HFFc6 (cell line): ENCODE data around the gene PRG2. TPM values are rescaled to one million over a fixed set of nuclear protein-coding genes. Genes with fewer than 3 reads are reported as not detected.
A peak's percentile ranks its signal among the peaks of the same experiment; 100 is the strongest.

Experiments
- DNase-seq: peaks from one replicate; pipeline ENCODE4 v3.0.0-alpha.2; 2018
- H3K27ac Mint-ChIP-seq: 2 replicates; pipeline ENCODE4 v1.8.0; 2020; ENCODE audit warnings: mild to moderate bottlenecking, mixed read lengths
- H3K27me3 Mint-ChIP-seq: 2 replicates; pipeline ENCODE4 v1.8.0; 2021; ENCODE audit warnings: mild to moderate bottlenecking, moderate library complexity, mixed read lengths; ENCODE audit not compliant: insufficient read depth
- H3K36me3 Mint-ChIP-seq: 2 replicates; pipeline ENCODE4 v1.8.0; 2021; ENCODE audit warnings: low read depth, mixed read lengths
- H3K4me1 Mint-ChIP-seq: 2 replicates; pipeline ENCODE4 v1.8.0; 2020; ENCODE audit warnings: low read depth, mixed read lengths
- H3K4me3 Mint-ChIP-seq: 2 replicates; pipeline ENCODE4 v1.8.0; 2020; ENCODE audit warnings: mild to moderate bottlenecking, moderate library complexity, mixed read lengths
- H3K9me3 Mint-ChIP-seq: 2 replicates; pipeline ENCODE4 v1.8.0; 2020; ENCODE audit warnings: mild to moderate bottlenecking, mixed read lengths
- total RNA-seq, 6 experiments: library from RNA; stranded (reverse); fragmentation: NEBNext Ultra II Directional; extraction: Animal tissue kit (Norgen Biotek cat#: 25700); gene quantifications; 2 replicates in 1 of 6; 3 replicates in 5 of 6; pipeline ENCODE4 v1.2.3, GENCODE V29; 2021
- TF ChIP-seq, protein P1 (sequence below): fragments of 200-600 bp; sonication (generic); IDR thresholded peaks from 2 replicates; pipeline ENCODE4 v1.5.0; 2021; ENCODE audit warnings: antibody characterized with exemption, mild to moderate bottlenecking

PRG2 gene
- total RNA-seq, 6 experiments from 2014 or later = not detected

DNA sequence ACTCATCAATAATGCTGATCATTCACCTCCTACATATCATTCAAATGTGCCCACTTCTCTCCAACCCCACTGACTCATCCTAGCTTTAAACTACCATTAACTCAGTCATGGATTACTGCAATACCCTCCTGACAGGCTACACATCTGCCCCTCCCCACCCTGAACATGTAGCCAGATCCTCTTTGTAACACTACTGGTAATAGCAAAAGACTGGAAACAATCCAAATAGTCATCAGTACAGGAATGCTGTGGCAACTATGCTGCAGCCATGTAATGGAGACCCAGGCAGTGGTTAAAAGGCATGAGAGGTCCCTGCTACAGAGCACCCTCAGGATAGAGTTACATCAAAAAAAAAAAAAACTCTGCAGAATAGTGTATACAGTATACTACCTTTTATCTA is 19.8 kb upstream of the PRG2 start:
- TF ChIP-seq, protein P1, sequence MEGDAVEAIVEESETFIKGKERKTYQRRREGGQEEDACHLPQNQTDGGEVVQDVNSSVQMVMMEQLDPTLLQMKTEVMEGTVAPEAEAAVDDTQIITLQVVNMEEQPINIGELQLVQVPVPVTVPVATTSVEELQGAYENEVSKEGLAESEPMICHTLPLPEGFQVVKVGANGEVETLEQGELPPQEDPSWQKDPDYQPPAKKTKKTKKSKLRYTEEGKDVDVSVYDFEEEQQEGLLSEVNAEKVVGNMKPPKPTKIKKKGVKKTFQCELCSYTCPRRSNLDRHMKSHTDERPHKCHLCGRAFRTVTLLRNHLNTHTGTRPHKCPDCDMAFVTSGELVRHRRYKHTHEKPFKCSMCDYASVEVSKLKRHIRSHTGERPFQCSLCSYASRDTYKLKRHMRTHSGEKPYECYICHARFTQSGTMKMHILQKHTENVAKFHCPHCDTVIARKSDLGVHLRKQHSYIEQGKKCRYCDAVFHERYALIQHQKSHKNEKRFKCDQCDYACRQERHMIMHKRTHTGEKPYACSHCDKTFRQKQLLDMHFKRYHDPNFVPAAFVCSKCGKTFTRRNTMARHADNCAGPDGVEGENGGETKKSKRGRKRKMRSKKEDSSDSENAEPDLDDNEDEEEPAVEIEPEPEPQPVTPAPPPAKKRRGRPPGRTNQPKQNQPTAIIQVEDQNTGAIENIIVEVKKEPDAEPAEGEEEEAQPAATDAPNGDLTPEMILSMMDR = no peak
- H3K4me1 Mint-ChIP-seq = peaks cover 18% of the 10 kb centered on the region

DNA sequence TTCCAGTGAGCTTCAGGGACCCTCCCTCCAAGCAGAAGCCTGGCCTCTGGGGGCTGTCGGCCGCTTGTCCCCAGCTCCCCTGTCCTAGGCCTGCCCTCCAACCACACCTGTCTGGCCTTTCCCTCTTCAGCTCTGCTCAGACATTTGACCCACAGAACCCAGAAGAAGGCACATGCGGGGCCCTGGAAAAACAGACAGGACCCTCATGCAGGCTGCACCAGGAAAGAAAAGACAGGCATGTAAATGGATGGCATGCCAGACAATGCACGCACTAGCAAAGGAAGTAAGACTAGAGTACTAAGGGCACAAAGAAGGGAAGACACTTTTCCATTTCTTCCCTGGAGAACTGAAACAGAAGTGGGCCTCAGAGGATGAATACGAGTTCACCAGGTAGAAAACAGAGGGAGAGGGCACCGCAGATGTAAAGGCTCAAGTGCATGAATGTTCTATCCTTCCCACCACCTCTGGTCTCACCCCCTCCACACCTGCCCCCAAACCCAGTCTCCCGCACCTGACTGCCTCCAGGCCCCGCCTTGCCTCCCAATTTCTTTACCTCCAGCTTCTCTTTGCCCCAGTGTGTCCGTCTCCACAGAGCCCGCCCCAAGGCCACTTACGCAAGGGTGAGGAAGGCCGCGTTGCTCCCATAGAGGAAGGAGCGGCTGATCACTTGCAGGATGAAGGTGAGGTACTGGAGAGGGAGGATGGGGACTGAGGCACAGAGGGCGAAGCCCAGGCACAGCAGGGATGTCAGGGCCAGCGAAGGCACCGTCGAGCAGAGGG is 19.1 kb upstream of the PRG2 start:
- no peaks in the 10 kb centered on the region; the same call in 1 of the 2 replicates for H3K36me3 Mint-ChIP-seq
- H3K27ac Mint-ChIP-seq = no peak overlapping the region
- H3K4me1 Mint-ChIP-seq = peaks cover 18% of the 10 kb centered on the region
- DNase-seq = no peak
- TF ChIP-seq, protein P1 = no peak
- no peaks in the 10 kb centered on the region for H3K9me3 Mint-ChIP-seq
- no peak overlapping the region for H3K4me3 Mint-ChIP-seq
- H3K27me3 Mint-ChIP-seq = no peaks in the 10 kb centered on the region; the same call in none of the 2 replicates

More for the DNA sequence above, 19.8 kb upstream of the PRG2 start:
- Mint-ChIP-seq H3K9me3 (no peaks in the 10 kb centered on the region), H3K4me3 (no peak overlapping the region), H3K27me3 (no peaks in the 10 kb centered on the region; the same call in none of the 2 replicates), H3K36me3 (no peaks in the 10 kb centered on the region; the same call in 1 of the 2 replicates), H3K27ac (no peak overlapping the region)
- DNase-seq = peak; percentile 70

DNA sequence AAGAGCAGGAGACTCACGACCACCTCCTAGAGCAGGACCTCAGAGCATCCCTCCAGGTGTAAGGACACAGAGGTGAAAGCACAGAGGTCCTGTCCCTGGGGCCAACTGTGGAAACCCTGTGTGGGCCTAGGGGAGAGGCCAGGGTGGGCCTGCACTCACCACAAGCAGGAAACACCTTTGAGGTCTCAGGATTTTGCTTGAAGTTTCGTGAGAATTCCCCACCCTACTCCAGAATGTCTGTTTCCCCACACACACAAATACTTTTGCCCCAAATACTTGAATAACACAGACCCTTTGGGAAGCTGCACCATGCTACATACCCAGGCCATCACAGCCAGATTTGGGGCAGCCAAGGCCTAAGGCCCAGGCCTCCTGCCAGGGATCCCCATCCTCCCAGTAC is 18.3 kb upstream of the PRG2 start:
- H3K27ac Mint-ChIP-seq = no peak overlapping the region
- no peaks in the 10 kb centered on the region; the same call in none of the 2 replicates for H3K27me3 Mint-ChIP-seq
- H3K4me3 Mint-ChIP-seq = no peak overlapping the region
- DNase-seq = no peak
- no peaks in the 10 kb centered on the region; the same call in 1 of the 2 replicates for H3K36me3 Mint-ChIP-seq
- TF ChIP-seq, protein P1 = no peak
- H3K4me1 Mint-ChIP-seq = peaks cover 18% of the 10 kb centered on the region
- H3K9me3 Mint-ChIP-seq = no peaks in the 10 kb centered on the region

DNA sequence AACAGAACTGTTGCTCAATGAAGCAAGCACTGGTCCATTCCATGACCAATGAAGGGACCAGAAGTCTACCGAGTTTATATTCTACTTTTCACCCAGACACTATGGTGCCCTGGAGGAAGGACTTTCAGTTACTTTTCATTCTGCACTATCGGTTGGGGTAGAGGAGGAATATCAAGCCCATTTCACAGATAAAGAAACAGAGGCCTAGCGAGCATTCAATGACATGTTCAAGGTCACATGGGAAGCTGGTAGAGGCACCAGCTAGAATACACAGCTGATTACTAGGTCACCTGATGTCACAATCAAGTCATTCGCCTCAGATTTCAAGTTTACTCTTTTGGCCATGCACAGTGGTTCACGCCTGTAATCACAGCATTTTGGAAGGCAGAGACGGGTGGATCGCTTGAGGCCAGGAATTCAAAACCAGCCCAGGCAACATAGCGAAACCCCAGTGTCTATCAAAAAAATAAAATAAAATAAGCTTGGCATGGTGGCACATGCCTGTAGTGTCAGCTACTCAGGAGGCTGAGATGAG is 17.6 kb upstream of the PRG2 start:
- no peaks in the 10 kb centered on the region for H3K9me3 Mint-ChIP-seq
- no peak overlapping the region for H3K27ac Mint-ChIP-seq
- no peak for DNase-seq
- TF ChIP-seq, protein P1 = no peak
- H3K4me1 Mint-ChIP-seq = peaks cover 18% of the 10 kb centered on the region
- H3K36me3 Mint-ChIP-seq = no peaks in the 10 kb centered on the region; the same call in 1 of the 2 replicates
- H3K27me3 Mint-ChIP-seq = peaks cover 2% of the 10 kb centered on the region
- no peak overlapping the region for H3K4me3 Mint-ChIP-seq

DNA sequence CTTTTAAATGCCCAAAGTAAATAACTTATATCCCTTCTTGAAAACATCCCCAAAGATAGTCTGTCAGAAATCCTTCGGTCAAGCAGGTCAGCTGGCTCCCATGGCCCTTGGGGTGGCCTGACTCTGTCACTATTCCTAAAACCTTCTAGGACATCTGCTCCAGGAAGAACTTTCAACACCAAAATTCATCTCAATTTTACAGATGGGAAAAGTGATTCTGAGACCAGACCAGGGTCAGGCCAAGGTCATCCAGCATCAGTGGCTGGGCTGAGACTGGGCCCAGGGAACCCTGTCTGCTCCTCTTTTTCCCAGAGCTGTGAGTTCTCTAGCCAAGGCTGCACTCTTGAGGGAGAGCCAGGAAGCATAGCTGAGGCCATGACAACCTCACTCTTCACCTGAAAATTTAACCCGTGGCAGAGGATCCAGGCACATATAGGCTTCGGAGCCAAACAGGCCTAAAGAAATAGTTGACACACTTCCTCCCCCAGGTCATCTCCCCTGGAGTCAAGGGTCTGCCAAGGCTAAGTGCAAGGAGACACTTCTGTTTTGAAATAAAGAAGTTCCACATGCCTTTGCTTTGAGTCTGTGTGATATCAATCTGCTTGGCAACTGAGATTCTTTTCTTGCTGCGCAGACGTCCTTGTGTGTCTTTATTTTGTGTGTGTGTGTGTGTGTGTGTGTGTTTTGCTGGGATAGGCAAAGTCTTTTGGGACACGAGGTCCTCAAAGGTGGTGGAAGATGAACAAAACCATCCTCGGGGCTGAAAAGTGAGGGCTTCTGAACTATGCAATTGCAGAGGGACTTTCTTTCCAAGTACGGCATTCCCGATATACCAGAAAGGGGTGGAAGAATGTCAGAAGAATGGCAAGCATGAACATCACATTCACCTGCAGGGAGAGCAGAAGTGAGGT is 16.8 kb upstream of the PRG2 start:
- Mint-ChIP-seq H3K9me3 (no peaks in the 10 kb centered on the region), H3K36me3 (no peaks in the 10 kb centered on the region; the same call in 1 of the 2 replicates), H3K27me3 (peaks cover 7% of the 10 kb centered on the region), H3K4me1 (peaks cover 18% of the 10 kb centered on the region), H3K4me3 (no peak overlapping the region), H3K27ac (no peak overlapping the region)
- TF ChIP-seq, protein P1 = no peak
- DNase-seq = no peak
